ENCODE data around the gene TWF1.

TWF1 gene

GRCh38 chr12:43824207-43824775, 18.2 kb upstream of the TWF1 start:
- Histone ChIP-seq H3K9me3 (ENCODE audit: control insufficient read depth, insufficient read depth, low read depth, low read length) (no peaks in the 10 kb centered on the region), H3K36me3 (ENCODE audit: control insufficient read depth in 2 of 2, insufficient read depth in 1 of 2, low read length in 2 of 2) (no peaks in the 10 kb centered on the region), H3K4me3 (ENCODE audit: low read depth, low read length) (no peak overlapping the region), H3K4me1 (ENCODE audit: control insufficient read depth, insufficient read depth, low read length) (no peaks in the 10 kb centered on the region), H3K27ac (ENCODE audit: extremely low read depth, low read depth, low read length) (no peak overlapping the region)
- ChIA-PET CTCF (interaction anchor here (0.6 to 1.1 kb wide), 2 partner anchors 11 to 63 kb away, joined by 3 read pairs; partner anchors contain the start of gene TMEM117), POLR2A (interaction anchor here (1.0 kb wide), 1 partner anchor 9 kb away, joined by 4 read pairs; no protein-coding TSS in a partner anchor)
- no peak for TF ChIP-seq ZNF335 (tag by site-specific recombination; conservative IDR thresholded peaks at IDR 0.05)
- no peak for TF ChIP-seq ZNF473 (tag by site-specific recombination; IDR thresholded peaks at IDR 0.05)
- TF ChIP-seq ZFP3 (tag by site-specific recombination; IDR thresholded peaks at IDR 0.05; ENCODE audit: low read depth): no peak
- no peak for TF ChIP-seq ZBTB11 (tag by site-specific recombination; conservative IDR thresholded peaks at IDR 0.05; ENCODE audit: low read depth)
- TF ChIP-seq ZNF692 (tag by site-specific recombination; IDR thresholded peaks at IDR 0.05): no peak
- no peak for TF ChIP-seq ZNF830 (tag by site-specific recombination; IDR thresholded peaks at IDR 0.05; ENCODE audit: low read depth)
- TF ChIP-seq KLF7 (tag by site-specific recombination; IDR thresholded peaks at IDR 0.05; ENCODE audit: borderline replicate concordance): no peak
- TF ChIP-seq PBX3 (CRISPR knock-in tag; IDR thresholded peaks at IDR 0.05): no peak
- TF ChIP-seq ZNF23 (tag by site-specific recombination; IDR thresholded peaks at IDR 0.05; ENCODE audit: borderline replicate concordance): no peak
- no peak for TF ChIP-seq ZNF26 (tag by site-specific recombination; IDR thresholded peaks at IDR 0.05)
- no peak for TF ChIP-seq ZSCAN18 (tag by site-specific recombination; IDR thresholded peaks at IDR 0.05)
- no peak for TF ChIP-seq ZNF416 (tag by site-specific recombination; IDR thresholded peaks at IDR 0.05)
- no peak for TF ChIP-seq YY2 (tag by site-specific recombination; IDR thresholded peaks at IDR 0.05)

- no peaks in the 10 kb centered on the region for H3K9me3 ChIP-seq (ENCODE audit: control insufficient read depth, insufficient read depth, low read depth, low read length)
- no peak overlapping the region for H3K27ac ChIP-seq (ENCODE audit: extremely low read depth, low read depth, low read length)
- no peak overlapping the region for H3K4me3 ChIP-seq (ENCODE audit: low read depth, low read length)
- H3K4me1 ChIP-seq (ENCODE audit: control insufficient read depth, insufficient read depth, low read length): no peaks in the 10 kb centered on the region
- POLR2A ChIA-PET: no interaction called here
- no peaks in the 10 kb centered on the region for H3K36me3 ChIP-seq (ENCODE audit: control insufficient read depth in 2 of 2, insufficient read depth in 1 of 2, low read length in 2 of 2)
- CTCF ChIA-PET: interaction anchor here (0.7 to 1.5 kb wide), 3 partner anchors 16 to 97 kb away, joined by 3 to 4 read pairs (median 4); no protein-coding TSS in a partner anchor
- TF ChIP-seq, protein P1, sequence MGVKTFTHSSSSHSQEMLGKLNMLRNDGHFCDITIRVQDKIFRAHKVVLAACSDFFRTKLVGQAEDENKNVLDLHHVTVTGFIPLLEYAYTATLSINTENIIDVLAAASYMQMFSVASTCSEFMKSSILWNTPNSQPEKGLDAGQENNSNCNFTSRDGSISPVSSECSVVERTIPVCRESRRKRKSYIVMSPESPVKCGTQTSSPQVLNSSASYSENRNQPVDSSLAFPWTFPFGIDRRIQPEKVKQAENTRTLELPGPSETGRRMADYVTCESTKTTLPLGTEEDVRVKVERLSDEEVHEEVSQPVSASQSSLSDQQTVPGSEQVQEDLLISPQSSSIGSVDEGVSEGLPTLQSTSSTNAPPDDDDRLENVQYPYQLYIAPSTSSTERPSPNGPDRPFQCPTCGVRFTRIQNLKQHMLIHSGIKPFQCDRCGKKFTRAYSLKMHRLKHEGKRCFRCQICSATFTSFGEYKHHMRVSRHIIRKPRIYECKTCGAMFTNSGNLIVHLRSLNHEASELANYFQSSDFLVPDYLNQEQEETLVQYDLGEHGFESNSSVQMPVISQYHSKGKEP (tag by site-specific recombination; IDR thresholded peaks at IDR 0.05): no peak
- TF ChIP-seq YY1 (tag by site-specific recombination; IDR thresholded peaks at IDR 0.05) (no peak), ZNF214 (tag by site-specific recombination; IDR thresholded peaks at IDR 0.05; ENCODE audit: borderline replicate concordance) (no peak), ZNF335 (tag by site-specific recombination; conservative IDR thresholded peaks at IDR 0.05) (no peak), ZNF133 (tag by site-specific recombination; IDR thresholded peaks at IDR 0.05) (no peak), ZNF449 (tag by site-specific recombination; IDR thresholded peaks at IDR 0.05) (no peak), ZNF324 (tag by site-specific recombination; IDR thresholded peaks at IDR 0.05) (no peak), ZNF791 (tag by site-specific recombination; IDR thresholded peaks at IDR 0.05) (no peak), ZNF792 (tag by site-specific recombination; IDR thresholded peaks at IDR 0.05) (no peak)
Measured at GRCh38 chr12:43816168-43816567, 10.1 kb upstream of the TWF1 start.
